BLaER1 treated with 17β-estradiol and CSF1 and Interleukin-3, amounts not matched to agents 10 nM and 100 nM (cell line): ENCODE measurements around the gene NT5C2.
A peak's percentile ranks its signal among the peaks of the same experiment; 100 is the strongest.

ENCODE experiments used
- H3K27ac ChIP-seq, 11 experiments: shearing (Covaris generic); formaldehyde crosslinking; 2 replicates each; pipeline ENCODE4 v1.8.1; 2022
- H3K27me3 ChIP-seq, 11 experiments: shearing (Covaris generic); formaldehyde crosslinking; 2 replicates each; pipeline ENCODE4 v1.8.1; 2022
- H3K36me3 ChIP-seq, 11 experiments: shearing (Covaris generic); formaldehyde crosslinking; 2 replicates each; pipeline ENCODE4 v1.8.1; 2022
- H3K4me1 ChIP-seq, 10 experiments: shearing (Covaris generic); formaldehyde crosslinking; 2 replicates each; pipeline ENCODE4 v1.8.1; 2022
- H3K4me2 ChIP-seq, 11 experiments: shearing (Covaris generic); formaldehyde crosslinking; 2 replicates each; pipeline ENCODE4 v1.8.1; 2022
- H3K4me3 ChIP-seq, 10 experiments: shearing (Covaris generic); formaldehyde crosslinking; 2 replicates each; pipeline ENCODE4 v1.8.1; 2022
- H3K9ac ChIP-seq, 11 experiments: shearing (Covaris generic); formaldehyde crosslinking; 2 replicates each; pipeline ENCODE4 v1.8.1; 2022
- H3K9me3 ChIP-seq, 11 experiments: shearing (Covaris generic); formaldehyde crosslinking; replicated peaks in 1 of 11; 2 replicates each; pipeline ENCODE4 v1.8.1; 2022
- H4K20me1 ChIP-seq, 11 experiments: shearing (Covaris generic); formaldehyde crosslinking; 2 replicates each; pipeline ENCODE4 v1.8.1; 2022
- Cebpa-rat ChIP-seq, 11 experiments: shearing (Covaris generic); IDR thresholded peaks; 2 replicates each; pipeline ENCODE4 v1.8.1; 2022

The NT5C2 gene

DNA sequence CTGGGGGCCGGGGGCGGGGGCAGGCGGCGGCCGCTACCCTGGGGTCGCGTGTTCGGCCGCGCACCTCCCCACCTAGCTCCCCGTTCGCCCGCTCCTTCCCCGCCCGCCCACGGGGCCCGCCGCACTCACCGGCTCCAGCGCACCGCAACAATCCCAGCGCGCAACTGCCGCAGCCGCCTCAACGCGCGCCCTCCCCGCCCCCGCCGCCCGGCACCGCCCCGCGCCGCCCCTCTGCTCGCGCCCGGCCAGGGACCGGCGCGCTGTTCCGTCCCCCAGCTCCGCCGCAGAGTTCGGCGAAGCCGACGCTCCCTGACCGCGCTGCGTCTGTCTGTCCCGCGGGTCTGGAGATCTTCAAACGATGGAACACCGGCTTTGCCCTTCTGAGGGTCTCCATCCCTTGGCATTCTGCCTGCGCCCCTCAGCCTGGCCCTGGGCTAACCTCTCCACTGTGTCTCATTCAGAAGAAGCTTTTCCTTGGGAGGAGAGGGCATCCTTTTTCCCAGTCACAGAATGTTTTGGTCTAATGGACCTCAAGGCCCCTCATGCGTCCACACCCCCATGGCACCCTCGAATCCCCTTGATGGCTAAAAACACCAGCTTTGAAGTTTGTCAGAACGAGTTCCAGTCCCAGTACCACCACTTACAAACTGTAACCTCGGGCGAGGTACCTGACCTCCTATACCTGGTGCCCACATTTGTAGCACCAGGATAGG lies at the start of gene NT5C2:
Gene NT5C2, minus strand, starts transcription at position 166 of the 713 bp plus-strand sequence. CDS start 18,314 bp downstream, outside the sequence.
- Histone ChIP-seq H3K36me3 (peaks cover 6 to 22% (median 11%) of the 10 kb centered on the region in 11 experiments; a peak in 15 of 22 replicates), H3K27me3 (no peaks in the 10 kb centered on the region), H3K27ac (peak within 1 kb of the TSS; percentile 95 to 99 (median 96)), H3K9me3 (no peaks in the 10 kb centered on the region), H3K4me2 (peak within 1 kb of the TSS; percentile 76 to 97 (median 89)), H3K4me1 (peaks cover 49 to 77% (median 56%) of the 10 kb centered on the region in 10 experiments), H3K4me3 (peak within 1 kb of the TSS; percentile 77 to 98 (median 85)), H4K20me1 (peaks cover 10 to 42% (median 36%) of the 10 kb centered on the region in 11 experiments; a peak in 19 of 22 replicates), H3K9ac (peak within 1 kb of the TSS; percentile 95 to 99 (median 97))
- no peak for TF ChIP-seq Cebpa-rat (IDR thresholded peaks at IDR 0.05)

DNA sequence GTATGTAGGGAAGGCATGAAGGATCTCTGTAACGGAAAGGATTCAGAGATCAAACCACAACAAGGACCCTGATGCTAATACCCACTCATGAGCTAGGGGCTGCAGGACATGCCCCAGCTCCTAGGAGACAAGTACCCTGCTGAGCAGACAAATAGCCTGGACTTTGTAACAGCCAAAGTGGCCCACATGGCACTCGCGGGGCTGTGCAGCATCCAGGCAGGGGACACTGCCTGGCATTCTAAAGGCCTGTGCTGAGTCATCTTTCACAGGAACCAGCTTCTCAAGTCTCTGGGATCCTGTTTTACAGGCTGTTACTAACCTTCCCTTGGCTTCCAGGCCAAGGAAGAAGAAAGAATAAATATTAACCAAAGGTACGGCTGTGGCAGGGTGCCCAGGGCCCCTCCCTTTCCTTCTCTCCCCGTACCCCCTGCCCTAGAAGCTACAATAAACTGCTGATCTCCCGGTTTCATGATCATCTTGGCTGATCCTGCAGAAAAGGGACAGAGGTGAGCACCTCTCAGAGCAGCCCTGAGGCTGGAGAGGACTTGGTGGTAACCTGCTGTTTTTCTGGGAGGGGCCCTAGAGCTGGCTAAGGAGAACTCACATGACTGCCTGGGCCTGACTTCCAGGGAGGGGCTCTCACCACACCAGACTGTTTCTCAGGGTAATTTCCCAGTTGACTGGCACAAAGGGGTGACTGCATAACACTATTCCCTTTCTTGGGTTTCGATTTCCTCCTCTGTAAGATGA lies 48.4 kb upstream of the NT5C2 start:
- Histone ChIP-seq H3K27ac (peak overlapping the region in 7 of 11 experiments; percentile 6 to 51 (median 49); a peak in 10 of 22 replicates), H3K27me3 (no peaks in the 10 kb centered on the region), H4K20me1 (no peaks in the 10 kb centered on the region), H3K9me3 (no peaks in the 10 kb centered on the region), H3K36me3 (no peaks in the 10 kb centered on the region), H3K4me3 (no peak overlapping the region), H3K4me2 (peak overlapping the region in 6 of 11 experiments; percentile 13 to 81 (median 46); a peak in 11 of 22 replicates), H3K9ac (peak overlapping the region in 3 of 11 experiments; percentile 6 to 51 (median 24); a peak in 1 of 22 replicates), H3K4me1 (peaks cover 0 to 24% (median 5%) of the 10 kb centered on the region in 10 experiments; a peak in 11 of 20 replicates)
- no peak for TF ChIP-seq Cebpa-rat (IDR thresholded peaks at IDR 0.05)

DNA sequence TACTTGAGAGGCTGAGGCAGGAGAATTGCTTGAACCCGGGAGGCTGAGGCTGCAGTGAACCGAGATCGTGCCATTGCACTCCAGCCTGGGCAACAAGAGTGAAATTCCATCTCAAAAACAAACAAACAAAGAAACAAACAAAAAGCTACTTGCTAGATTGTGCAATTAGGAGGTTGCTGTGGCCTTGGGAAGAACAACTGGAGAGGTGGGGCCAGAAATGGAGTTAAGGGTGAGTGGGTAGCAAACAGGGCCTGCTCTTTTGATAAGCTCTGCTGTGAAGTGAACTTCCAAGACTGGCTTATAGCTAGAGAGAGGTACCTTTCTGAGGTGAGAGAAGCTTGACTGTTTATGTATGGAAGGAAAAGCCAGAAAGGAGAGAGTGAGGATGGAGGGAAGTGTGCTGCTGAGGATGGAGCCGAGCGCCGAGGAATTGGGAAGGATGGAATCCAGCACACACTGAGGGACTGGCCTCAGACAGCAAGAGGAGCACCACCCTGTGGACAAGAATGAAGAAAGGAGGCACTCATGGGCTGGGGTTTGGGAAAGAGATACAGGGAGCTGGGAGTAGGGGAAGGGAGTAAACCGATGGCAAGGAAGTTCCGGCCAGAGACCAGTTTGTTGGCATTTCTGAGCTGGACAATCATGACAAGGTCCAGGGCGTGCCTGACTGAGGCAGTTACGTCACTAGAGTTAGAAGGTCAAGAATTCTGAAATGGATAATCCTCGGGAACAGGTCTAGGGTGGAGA lies 45.6 kb upstream of the NT5C2 start:
- H3K9me3 ChIP-seq, result no peaks in the 10 kb centered on the region
- no peak overlapping the region for H3K4me3 ChIP-seq
- no peak overlapping the region for H3K27ac ChIP-seq
- no peak overlapping the region for H3K4me2 ChIP-seq
- H3K9ac ChIP-seq, result no peak overlapping the region
- TF ChIP-seq Cebpa-rat (IDR thresholded peaks at IDR 0.05), result no peak
- H3K4me1 ChIP-seq, result peaks cover 0 to 24% (median 8%) of the 10 kb centered on the region in 10 experiments; a peak in 14 of 20 replicates
- H4K20me1 ChIP-seq, result no peaks in the 10 kb centered on the region
- H3K27me3 ChIP-seq, result no peaks in the 10 kb centered on the region
- no peaks in the 10 kb centered on the region for H3K36me3 ChIP-seq

DNA sequence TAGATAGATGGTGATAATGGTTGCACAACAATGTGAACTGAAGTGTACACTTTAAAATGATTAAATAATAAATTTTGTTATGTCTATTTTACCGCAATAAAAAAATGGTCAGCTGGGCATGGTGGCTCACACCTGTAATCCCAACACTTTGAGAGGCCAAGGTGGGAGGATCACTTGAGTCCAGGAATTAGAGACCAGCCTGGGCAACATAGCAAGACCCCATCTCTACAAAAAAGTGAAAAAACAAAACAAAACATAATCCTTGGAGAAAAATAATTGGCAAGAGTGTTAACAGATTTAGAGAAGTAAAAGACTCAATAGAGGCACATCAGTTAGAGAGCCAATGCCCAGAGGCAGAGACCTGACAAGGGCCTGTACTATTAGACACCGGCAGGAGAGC lies 42.7 kb upstream of the NT5C2 start:
- Histone ChIP-seq H4K20me1 (no peaks in the 10 kb centered on the region), H3K27me3 (no peaks in the 10 kb centered on the region), H3K9me3 (no peaks in the 10 kb centered on the region), H3K9ac (no peak overlapping the region), H3K4me3 (no peak overlapping the region), H3K4me1 (peaks cover 0 to 8% (median 5%) of the 10 kb centered on the region in 10 experiments; a peak in 11 of 20 replicates), H3K27ac (no peak overlapping the region), H3K36me3 (no peaks in the 10 kb centered on the region), H3K4me2 (no peak overlapping the region)
- no peak for TF ChIP-seq Cebpa-rat (IDR thresholded peaks at IDR 0.05)

DNA sequence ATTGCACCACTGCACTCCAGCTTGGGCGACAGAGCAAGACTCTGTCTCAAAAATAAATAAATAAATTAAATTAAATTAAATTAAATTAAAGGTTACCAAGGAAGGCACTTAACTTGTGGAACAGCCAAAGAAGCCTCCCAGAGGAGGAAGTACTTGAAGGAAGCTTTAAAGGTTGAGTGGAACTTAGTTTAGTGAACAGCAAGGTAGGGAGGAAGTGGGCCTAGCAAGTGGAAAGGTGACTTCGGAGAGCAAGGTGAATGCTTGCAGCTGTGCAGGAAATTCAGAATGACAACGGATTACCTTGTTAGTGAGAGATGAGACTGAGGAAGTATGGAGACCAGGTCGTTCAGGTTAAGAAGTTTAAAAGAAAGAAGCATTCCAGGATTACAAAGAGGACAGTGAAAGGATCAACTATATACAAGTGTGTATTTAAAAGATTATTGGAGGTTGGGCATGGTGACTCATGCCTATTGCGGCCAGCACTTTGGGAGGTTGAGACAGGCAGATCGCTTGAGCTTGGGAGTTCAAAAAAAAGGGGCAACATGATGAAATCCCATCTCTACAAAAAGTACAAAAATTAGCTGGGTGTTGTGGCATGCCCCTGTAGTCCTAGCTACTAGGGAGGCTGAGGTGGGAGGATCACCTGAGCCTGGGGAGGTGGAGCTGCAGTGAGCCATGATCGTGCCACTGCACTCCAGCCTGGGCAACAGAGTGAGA lies 39.9 kb upstream of the NT5C2 start:
- no peak overlapping the region for H3K4me2 ChIP-seq
- H3K27ac ChIP-seq, result no peak overlapping the region

DNA sequence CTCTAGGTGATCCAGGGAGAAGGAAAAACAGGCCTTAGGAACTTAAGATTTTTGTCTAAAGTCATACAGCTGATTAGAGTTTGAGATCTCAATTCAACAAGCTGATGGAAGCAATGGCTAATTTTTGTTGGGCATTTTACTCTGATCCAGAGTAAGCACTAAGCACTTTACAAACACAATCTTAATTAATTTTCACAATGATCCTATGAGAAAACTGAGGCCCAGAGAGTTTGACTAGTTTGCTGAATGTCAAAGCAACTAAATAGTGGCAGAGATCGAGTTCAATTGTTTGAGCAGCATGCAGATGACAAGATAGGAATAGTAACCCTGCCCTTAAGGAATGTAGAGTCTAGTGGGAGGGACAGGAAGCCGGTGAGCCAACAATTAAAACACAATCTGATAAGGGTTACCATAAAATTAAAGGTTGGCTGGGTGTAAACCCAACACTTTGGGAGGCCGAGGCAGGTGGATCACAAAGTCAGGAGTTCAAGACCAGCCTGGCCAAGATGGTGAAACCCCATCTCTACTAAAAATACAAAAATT lies 39.1 kb upstream of the NT5C2 start:
- no peak overlapping the region for H3K9ac ChIP-seq
- peaks cover 0 to 8% (median 0%) of the 10 kb centered on the region in 10 experiments; a peak in 3 of 20 replicates for H3K4me1 ChIP-seq
- no peak overlapping the region for H3K27ac ChIP-seq
- H3K9me3 ChIP-seq, result no peaks in the 10 kb centered on the region
- no peaks in the 10 kb centered on the region for H3K27me3 ChIP-seq
- TF ChIP-seq Cebpa-rat (IDR thresholded peaks at IDR 0.05), result no peak
- H3K4me3 ChIP-seq, result no peak overlapping the region
- H4K20me1 ChIP-seq, result no peaks in the 10 kb centered on the region
- H3K4me2 ChIP-seq, result no peak overlapping the region
- no peaks in the 10 kb centered on the region for H3K36me3 ChIP-seq

More for the DNA sequence above, 39.9 kb upstream of the NT5C2 start:
- Histone ChIP-seq H3K9me3 (no peaks in the 10 kb centered on the region), H3K4me1 (peaks cover 0 to 8% (median 0%) of the 10 kb centered on the region in 10 experiments; a peak in 3 of 20 replicates), H3K9ac (no peak overlapping the region), H3K27me3 (no peaks in the 10 kb centered on the region), H3K36me3 (no peaks in the 10 kb centered on the region), H3K4me3 (no peak overlapping the region), H4K20me1 (no peaks in the 10 kb centered on the region)
- no peak for TF ChIP-seq Cebpa-rat (IDR thresholded peaks at IDR 0.05)

DNA sequence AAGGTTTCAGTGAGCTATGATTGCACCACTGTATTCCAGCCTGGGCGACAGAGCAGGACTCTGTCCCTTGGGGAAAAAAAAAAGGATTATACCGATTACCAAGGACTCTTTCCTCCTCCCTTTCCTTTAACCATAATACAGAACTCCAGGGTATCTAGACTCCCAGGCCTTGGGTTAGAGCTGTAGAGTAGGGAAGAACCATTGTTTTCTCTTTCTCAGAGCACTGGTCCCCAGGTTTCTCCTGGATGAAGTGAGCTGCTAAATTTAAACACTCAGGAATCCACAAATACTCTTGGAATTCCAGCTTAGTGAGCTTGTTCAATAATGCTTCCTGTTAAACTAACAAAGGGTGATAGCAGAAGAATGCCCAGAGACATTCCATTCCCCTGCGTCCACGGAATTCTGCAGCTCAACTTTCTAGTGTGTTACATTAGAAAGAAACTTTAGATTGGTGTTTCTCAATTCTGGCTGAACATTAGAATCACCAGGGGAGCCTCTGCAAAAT lies 38.0 kb upstream of the NT5C2 start:
- no peak overlapping the region for H3K4me3 ChIP-seq
- H3K4me1 ChIP-seq, result peaks cover 0 to 8% (median 4%) of the 10 kb centered on the region in 10 experiments; a peak in 8 of 20 replicates
- H3K9ac ChIP-seq, result no peak overlapping the region
- H4K20me1 ChIP-seq, result no peaks in the 10 kb centered on the region
- no peak for TF ChIP-seq Cebpa-rat (IDR thresholded peaks at IDR 0.05)
- no peak overlapping the region for H3K27ac ChIP-seq
- H3K36me3 ChIP-seq, result no peaks in the 10 kb centered on the region
- no peak overlapping the region for H3K4me2 ChIP-seq
- H3K27me3 ChIP-seq, result no peaks in the 10 kb centered on the region
- H3K9me3 ChIP-seq, result no peaks in the 10 kb centered on the region

DNA sequence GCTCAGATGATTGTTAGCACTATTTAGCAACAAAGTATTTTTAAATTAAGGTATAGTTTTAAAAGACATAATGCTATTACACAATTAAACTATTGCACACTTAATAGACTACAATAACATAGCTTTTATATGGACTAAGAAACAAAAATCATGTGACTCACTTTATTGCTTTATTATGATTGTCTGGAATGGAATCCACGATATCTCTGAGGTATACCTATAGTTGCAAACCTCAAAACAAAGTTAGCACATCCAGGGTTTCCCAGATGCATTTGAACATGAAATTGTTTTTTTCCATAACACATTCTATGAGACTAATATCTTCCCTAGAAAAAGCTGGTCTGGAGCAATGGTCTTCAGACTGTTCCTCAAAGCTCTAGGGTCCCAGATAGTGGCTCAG lies 34.3 kb upstream of the NT5C2 start:
- TF ChIP-seq Cebpa-rat (IDR thresholded peaks at IDR 0.05), result no peak
- H4K20me1 ChIP-seq, result no peaks in the 10 kb centered on the region
- H3K36me3 ChIP-seq, result peaks cover 0 to 7% (median 0%) of the 10 kb centered on the region in 11 experiments; a peak in 1 of 22 replicates
- H3K4me3 ChIP-seq, result no peak overlapping the region
- H3K27me3 ChIP-seq, result no peaks in the 10 kb centered on the region
- peaks cover 0 to 32% (median 3%) of the 10 kb centered on the region in 10 experiments; a peak in 8 of 20 replicates for H3K4me1 ChIP-seq
- peaks cover 20 to 35% (median 31%) of the 10 kb centered on the region in 11 experiments for H3K9me3 ChIP-seq
- H3K4me2 ChIP-seq, result no peak overlapping the region
- no peak overlapping the region for H3K9ac ChIP-seq
- no peak overlapping the region for H3K27ac ChIP-seq
